ENCODE data around the gene TCF4. TPM values are rescaled to one million over a fixed set of nuclear protein-coding genes. Genes with fewer than 3 reads are reported as not detected.

TCF4 gene
- total RNA-seq, 1 donor: 84.6 TPM

- no peak for DNase-seq (ENCODE audit: low read depth)
- H3K4me3 ChIP-seq (ENCODE audit: low read depth, low read length): no peak overlapping the region
- TF ChIP-seq CTCF (IDR thresholded peaks at IDR 0.05; ENCODE audit: insufficient read depth, low read depth, low read length): no peak
Observed at GRCh38 chr18:55337908-55338521, 250.0 kb downstream of the TCF4 start.

GRCh38 chr18:55337138-55337537, 250.9 kb downstream of the TCF4 start:
- no peak for TF ChIP-seq CTCF (IDR thresholded peaks at IDR 0.05; ENCODE audit: insufficient read depth, low read depth, low read length)
- DNase-seq (ENCODE audit: low read depth): no peak
- H3K4me3 ChIP-seq (ENCODE audit: low read depth, low read length): no peak overlapping the region

- DNase-seq (ENCODE audit: low read depth): no peak
- H3K4me3 ChIP-seq (ENCODE audit: low read depth, low read length): no peak overlapping the region
- no peak for TF ChIP-seq CTCF (IDR thresholded peaks at IDR 0.05; ENCODE audit: insufficient read depth, low read depth, low read length)
Observed at GRCh38 chr18:55336438-55337100, 251.4 kb downstream of the TCF4 start.

GRCh38 chr18:55334875-55335274, 253.1 kb downstream of the TCF4 start:
- no peak for DNase-seq (ENCODE audit: low read depth)
- no peak overlapping the region for H3K4me3 ChIP-seq (ENCODE audit: low read depth, low read length)
- TF ChIP-seq CTCF (IDR thresholded peaks at IDR 0.05; ENCODE audit: insufficient read depth, low read depth, low read length): no peak

GRCh38 chr18:55331301-55331700, 256.7 kb downstream of the TCF4 start:
- DNase-seq (ENCODE audit: low read depth): no peak
- no peak for TF ChIP-seq CTCF (IDR thresholded peaks at IDR 0.05; ENCODE audit: insufficient read depth, low read depth, low read length)
- H3K4me3 ChIP-seq (ENCODE audit: low read depth, low read length): no peak overlapping the region

GRCh38 chr18:55328301-55328700, 259.7 kb downstream of the TCF4 start:
- TF ChIP-seq CTCF (IDR thresholded peaks at IDR 0.05; ENCODE audit: insufficient read depth, low read depth, low read length): no peak
- no peak overlapping the region for H3K4me3 ChIP-seq (ENCODE audit: low read depth, low read length)
- DNase-seq (ENCODE audit: low read depth): no peak
